K562 (cell line): ENCODE data around the gene ESPN. TPM values are rescaled to one million over a fixed set of nuclear protein-coding genes. Genes with fewer than 3 reads are reported as not detected.

Experiments used
- ATAC-seq: fragments of 200-7000 bp; cut with Tn5 transposase; 3 replicates; pipeline ENCODE4 v1.9.1; 2020; ENCODE audit warnings: moderate library complexity
- BruUV-seq: library from RNA; stranded (reverse); fragments of 400-500 nt; replicated peaks from 2 replicates; lab custom pipeline; 2021; lab: Mats Ljungman, UMichigan
- CTCF ChIA-PET: fragments of 300-600 bp; formaldehyde crosslinking; extraction: SDS; loops from one replicate; lab custom pipeline; 2021; ENCODE audit warnings: low intra/inter-chr PET ratio; lab: Yijun Ruan, JAX
- POLR2A ChIA-PET: fragments of 300-600, 350-650 bp; sonication (Branson Sonifier 250); formaldehyde crosslinking; extraction: SDS; loops from one replicate; lab custom pipeline; 2021; ENCODE audit warnings: antibody characterized with exemption, inconsistent platforms; lab: Yijun Ruan, JAX
- DNase-seq, 4 experiments: peaks; one replicate each; pipeline versions ENCODE4 v3.0.0 to v3.0.0-alpha.2; 2011 to 2018; ENCODE audit warnings: low spot score in 3 of 4, mixed read lengths in 3 of 4; ENCODE audit errors: extremely low read depth in 1 of 4
- FAIRE-seq: peaks from 2 replicates; lab custom pipeline; 2011; peaks lifted over from hg19 to GRCh38; lab: Jason Lieb, UNC
- H2AFZ ChIP-seq: 2 replicates; pipeline ENCODE4 v1.6.0; 2011; ENCODE audit warnings: low read depth, low read length, control low read depth, inconsistent platforms
- H3K27ac ChIP-seq: fragments of 200-600 bp; 3 replicates; pipeline ENCODE4 v1.8.0; 2011; ENCODE audit warnings: low read depth, mild to moderate bottlenecking, control low read depth, inconsistent platforms, low read length, moderate library complexity, mixed read lengths; ENCODE audit errors: extremely low read depth
- H3K27me3 ChIP-seq, 2 experiments: fragments of 300-600 bp in 1 of 2; 2 replicates in 1 of 2; 3 replicates in 1 of 2; pipeline versions ENCODE4 v1.6.0 to v1.8.0; 2011; ENCODE audit warnings: inconsistent platforms in 2 of 2, low read length in 2 of 2, mild to moderate bottlenecking in 1 of 2, mixed read lengths in 1 of 2, moderate library complexity in 1 of 2; ENCODE audit not compliant: control insufficient read depth in 2 of 2, insufficient read depth in 2 of 2
- H3K36me3 ChIP-seq: fragments of 300-600 bp; 3 replicates; pipeline ENCODE4 v1.8.0; 2011; ENCODE audit warnings: mild to moderate bottlenecking, low read length, inconsistent platforms; ENCODE audit not compliant: control insufficient read depth, insufficient read depth
- H3K4me1 ChIP-seq, 2 experiments: fragments of 200-600 bp in 1 of 2; replicated peaks in 1 of 2; 2 replicates in 1 of 2; 3 replicates in 1 of 2; pipeline versions ENCODE4 v1.5.1 to v1.8.0; 2011; ENCODE audit warnings: inconsistent platforms in 2 of 2, low read length in 2 of 2, mild to moderate bottlenecking in 1 of 2, mixed read lengths in 1 of 2, moderate library complexity in 1 of 2; ENCODE audit not compliant: control insufficient read depth in 2 of 2, insufficient read depth in 2 of 2
- H3K4me2 ChIP-seq: 2 replicates; pipeline ENCODE4 v1.6.1; 2011; ENCODE audit warnings: low read length, control low read depth, inconsistent platforms, mixed read lengths; ENCODE audit not compliant: insufficient read depth
- H3K4me3 ChIP-seq: fragments of 200-600 bp; sonication (generic), shearing (Covaris generic); 2 replicates; pipeline ENCODE4 v1.5.1; 2016; ENCODE audit warnings: control low read depth, inconsistent platforms
- H3K79me2 ChIP-seq: fragments of 200-600 bp; 3 replicates; pipeline ENCODE4 v1.8.0; 2011; ENCODE audit warnings: low read length, inconsistent platforms; ENCODE audit not compliant: control insufficient read depth, insufficient read depth
- H3K9ac ChIP-seq, 2 experiments: 2 replicates each; pipeline versions ENCODE4 v1.6.0 to v1.6.1; 2011; ENCODE audit warnings: low read depth in 2 of 2, low read length in 2 of 2, control low read depth in 1 of 2, inconsistent platforms in 1 of 2, mild to moderate bottlenecking in 1 of 2, mixed read lengths in 1 of 2; ENCODE audit not compliant: insufficient read depth in 1 of 2
- H3K9me1 ChIP-seq: one replicate; pipeline ENCODE4 v1.6.0; 2011; ENCODE audit warnings: inconsistent platforms, mild to moderate bottlenecking, low read length, moderate library complexity; ENCODE audit not compliant: control insufficient read depth, insufficient read depth
- H3K9me3 ChIP-seq: replicated peaks from 2 replicates; pipeline ENCODE4 v1.5.1; 2011; ENCODE audit warnings: low read depth, low read length, inconsistent platforms; ENCODE audit not compliant: control insufficient read depth, insufficient read depth
- H4K20me1 ChIP-seq: replicated peaks from 2 replicates; pipeline ENCODE4 v1.6.1; 2011; ENCODE audit warnings: low read length, inconsistent platforms, mixed read lengths; ENCODE audit not compliant: control insufficient read depth, insufficient read depth
- ADNP ChIP-seq: fragments of 200-800 bp; sonication (Bioruptor generic); IDR thresholded peaks from 2 replicates; pipeline ENCODE4 v1.6.1; 2016; ENCODE audit warnings: missing genetic modification characterization, missing compliant biosample characterization
- ETS2 ChIP-seq: IDR thresholded peaks from 2 replicates; pipeline ENCODE4 v1.6.1; 2016; ENCODE audit warnings: borderline replicate concordance, missing genetic modification characterization, mild to moderate bottlenecking, moderate library complexity, missing compliant biosample characterization; ENCODE audit not compliant: poor library complexity, severe bottlenecking
- HEY1 ChIP-seq: fragments of 250-450 bp; sonication (Bioruptor Pico); IDR thresholded peaks from 2 replicates; pipeline ENCODE4 v1.5.0; 2020; ENCODE audit warnings: mild to moderate bottlenecking, moderate library complexity, borderline replicate concordance
- NCOA2 ChIP-seq, 2 experiments: fragments of 450-650 bp; IDR thresholded peaks; 2 replicates each; pipeline ENCODE4 v1.6.1; 2018; ENCODE audit warnings: mild to moderate bottlenecking in 2 of 2, moderate library complexity in 1 of 2; ENCODE audit not compliant: partially characterized antibody in 2 of 2
- RBFOX2 ChIP-seq: fragments of 200-400 bp; formaldehyde crosslinking; IDR thresholded peaks from 2 replicates; pipeline ENCODE4 v1.6.1; 2017; ENCODE audit warnings: low read depth, mild to moderate bottlenecking, low read length, moderate library complexity
- RUNX1 ChIP-seq: sonication (generic); IDR thresholded peaks from 2 replicates; pipeline ENCODE4 v1.6.1; 2016; ENCODE audit warnings: antibody characterized with exemption, low read depth
- WGBS: fragments of 100-300 bp; shearing (Covaris generic); methylation state at CpG from one replicate; pipeline ENCODE4 v1.1.6; 2016; ENCODE audit warnings: low coverage, mixed read lengths; ENCODE audit not compliant: insufficient coverage; ENCODE audit errors: missing lambda C conversion rate; 5-methylcytosine and 5-hydroxymethylcytosine counted together
- in situ Hi-C: fragments of 300-500 bp; cut with MboI; formaldehyde crosslinking; loops from 4 replicates; pipeline ENCODE4 v1.15.0; 2018; ENCODE audit warnings: inconsistent platforms, mixed read lengths
- intact Hi-C: fragments of 100-400 bp; cut with micrococcal nuclease; formaldehyde crosslinking; loops from 2 replicates; pipeline ENCODE4 v1.14.2; 2022
- polyA plus RNA-seq, 8 experiments: library from polyadenylated mRNA; depleted of rRNA in 4 of 8; stranded (reverse) in 5 of 8; unstranded in 3 of 8; fragments of >200 nt; fragmentation: Nextera tagmentation in 2 of 8; fragmentation: Illumina TruSeq in 1 of 8; extraction: Ambion mirVana in 2 of 8; extraction: Trizol in 1 of 8; gene quantifications; 2 replicates each; pipeline versions ENCODE4 v1.2.1 to v1.2.3, GENCODE V29; 2011 to 2014; ENCODE audit warnings: inconsistent platforms in 1 of 8, missing spikeins in 1 of 8
- total RNA-seq, 7 experiments: library from RNA; depleted of rRNA in 6 of 7; stranded (reverse); fragments of >200 nt in 6 of 7; fragmentation: Illumina TruSeq in 2 of 7; extraction: Trizol in 2 of 7; gene quantifications; 2 replicates each; pipeline versions ENCODE4 v1.2.1 to v1.2.3, GENCODE V29; 2011 to 2021; ENCODE audit warnings: low replicate concordance in 1 of 7
- TF ChIP-seq, protein P1 (sequence below): fragments of 450-650 bp; IDR thresholded peaks from 2 replicates; pipeline ENCODE4 v1.6.1; 2017; ENCODE audit warnings: antibody characterized with exemption

The ESPN gene
- total and polyA plus RNA-seq, 9 of the 15 experiments (the other 6 are each of a cell fraction or from before 2014, with no cell fraction given), result 0.07 to 1.2 (median 0.45) TPM; not detected in 3

DNA sequence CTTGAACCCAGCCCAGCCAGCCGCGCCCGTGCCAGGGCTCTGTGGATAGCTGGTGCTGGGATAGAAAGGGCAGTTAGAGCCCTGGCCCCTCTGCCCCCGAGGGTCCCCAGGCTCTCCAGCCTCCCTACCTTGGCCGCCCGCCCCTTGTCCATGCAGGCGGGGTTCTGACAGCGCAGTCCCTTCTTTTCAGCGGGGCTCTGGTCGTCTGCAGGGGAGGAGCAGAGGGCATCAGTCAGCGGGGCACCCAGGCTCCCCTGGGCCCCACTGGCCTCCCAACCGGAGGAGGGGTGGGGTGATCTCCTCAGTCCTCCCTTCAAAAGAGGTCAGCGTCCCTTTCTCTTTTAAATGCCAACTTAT lies 71.8 kb downstream of the ESPN start:
- FAIRE-seq (no peak), ATAC-seq (no peak), DNase-seq (peak in 1 of 4 experiments; percentile 29)
- 4% methylated on average over 13 of the region's 13 CpGs for WGBS
- peaks cover 0 to 41% of the 10 kb centered on the region in 2 experiments; a peak in 2 of 5 replicates for H3K4me1 ChIP-seq
- no peak overlapping the region for H2AFZ ChIP-seq
- H3K9me3 ChIP-seq, result no peaks in the 10 kb centered on the region
- CTCF ChIA-PET, result no interaction called here
- intact Hi-C loops, result no loop called here
- H3K9me1 ChIP-seq, result no peaks in the 10 kb centered on the region
- no peak overlapping the region for H3K27ac ChIP-seq
- in situ Hi-C loops, result loop anchor here (10.0 to 25.0 kb wide), 2 partner anchors 138 to 716 kb away; no protein-coding TSS in a partner anchor
- peaks cover 36% of the 10 kb centered on the region for H4K20me1 ChIP-seq
- no peaks in the 10 kb centered on the region for H3K36me3 ChIP-seq
- no peak overlapping the region for H3K4me2 ChIP-seq
- no peak overlapping the region for H3K4me3 ChIP-seq
- TF ChIP-seq ETS2 (tag) (no peak), RBFOX2 (0 out of 2 replicates have a peak, but pooled peaks have one; percentile 12), ADNP (tag) (no peak), RUNX1 (no peak), NCOA2 (IDR thresholded peaks at IDR 0.05; ENCODE audit: partially characterized antibody in 2 of 2) (no peak), HEY1 (no peak)
- TF ChIP-seq, protein P1, sequence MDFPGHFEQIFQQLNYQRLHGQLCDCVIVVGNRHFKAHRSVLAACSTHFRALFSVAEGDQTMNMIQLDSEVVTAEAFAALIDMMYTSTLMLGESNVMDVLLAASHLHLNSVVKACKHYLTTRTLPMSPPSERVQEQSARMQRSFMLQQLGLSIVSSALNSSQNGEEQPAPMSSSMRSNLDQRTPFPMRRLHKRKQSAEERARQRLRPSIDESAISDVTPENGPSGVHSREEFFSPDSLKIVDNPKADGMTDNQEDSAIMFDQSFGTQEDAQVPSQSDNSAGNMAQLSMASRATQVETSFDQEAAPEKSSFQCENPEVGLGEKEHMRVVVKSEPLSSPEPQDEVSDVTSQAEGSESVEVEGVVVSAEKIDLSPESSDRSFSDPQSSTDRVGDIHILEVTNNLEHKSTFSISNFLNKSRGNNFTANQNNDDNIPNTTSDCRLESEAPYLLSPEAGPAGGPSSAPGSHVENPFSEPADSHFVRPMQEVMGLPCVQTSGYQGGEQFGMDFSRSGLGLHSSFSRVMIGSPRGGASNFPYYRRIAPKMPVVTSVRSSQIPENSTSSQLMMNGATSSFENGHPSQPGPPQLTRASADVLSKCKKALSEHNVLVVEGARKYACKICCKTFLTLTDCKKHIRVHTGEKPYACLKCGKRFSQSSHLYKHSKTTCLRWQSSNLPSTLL, result no peak
- POLR2A ChIA-PET, result interaction anchor here (0.8 to 1.5 kb wide), 3 partner anchors 9 to 29 kb away, joined by 3 to 4 read pairs (median 3); no protein-coding TSS in a partner anchor
- H3K27me3 ChIP-seq, result peaks cover 41 to 77% of the 10 kb centered on the region in 2 experiments; a peak in 4 of 5 replicates
- H3K79me2 ChIP-seq, result no peaks in the 10 kb centered on the region
- no peak overlapping the region; a peak in 1 of 4 replicates for H3K9ac ChIP-seq
- BruUV-seq, result no TSS peak
